GM11168 (cell line): ENCODE measurements around the gene RGP1.

ENCODE experiments used
- in situ Hi-C: fragments of 300-500 bp; cut with MboI; formaldehyde crosslinking; loops from one replicate; pipeline ENCODE4 v1.12.0; 2022; ENCODE audit warnings: low sequenced_read_pairs; ENCODE audit not compliant: unreplicated experiment

The RGP1 gene

GRCh38 chr9:35748858-35749514 lies at the start of gene RGP1, which contains the start of gene GBA2:
Gene RGP1, plus strand, starts transcription at chr9:35749287. Its CDS starts 469 bp downstream, at chr9:35749756.
Gene GBA2, minus strand, starts transcription at chr9:35749228. Its CDS starts 524 bp downstream, at chr9:35748704.
- in situ Hi-C loops: loop anchor here (25.0 kb wide), 1 partner anchor 687 kb away; the partner anchor contains the start of gene VCP

GRCh38 chr9:35700031-35700430 lies 49.1 kb upstream of the RGP1 start:
- in situ Hi-C loops: no loop called here

GRCh38 chr9:35700942-35701341 lies 48.1 kb upstream of the RGP1 start:
- in situ Hi-C loops: no loop called here

DNA sequence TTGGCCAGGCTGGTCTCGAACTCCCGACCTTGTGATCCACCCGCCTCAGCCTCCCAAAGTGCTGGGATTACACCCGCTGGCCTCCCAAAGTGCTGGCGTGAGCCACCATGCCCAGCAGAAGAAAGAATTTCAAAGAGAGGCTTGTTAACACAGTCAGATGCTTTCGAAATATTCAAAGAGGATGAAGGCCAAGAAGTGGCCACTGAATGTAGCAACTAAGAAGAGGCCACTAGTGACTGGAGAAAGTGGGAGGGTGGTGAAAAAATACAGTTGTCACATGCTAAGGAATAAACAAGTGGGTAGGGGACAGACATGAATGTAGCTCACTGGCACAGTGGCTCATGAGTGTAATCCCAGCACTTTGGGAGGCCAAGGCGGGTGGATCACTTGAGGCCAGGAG lies 46.4 kb upstream of the RGP1 start:
- in situ Hi-C loops: no loop called here

DNA sequence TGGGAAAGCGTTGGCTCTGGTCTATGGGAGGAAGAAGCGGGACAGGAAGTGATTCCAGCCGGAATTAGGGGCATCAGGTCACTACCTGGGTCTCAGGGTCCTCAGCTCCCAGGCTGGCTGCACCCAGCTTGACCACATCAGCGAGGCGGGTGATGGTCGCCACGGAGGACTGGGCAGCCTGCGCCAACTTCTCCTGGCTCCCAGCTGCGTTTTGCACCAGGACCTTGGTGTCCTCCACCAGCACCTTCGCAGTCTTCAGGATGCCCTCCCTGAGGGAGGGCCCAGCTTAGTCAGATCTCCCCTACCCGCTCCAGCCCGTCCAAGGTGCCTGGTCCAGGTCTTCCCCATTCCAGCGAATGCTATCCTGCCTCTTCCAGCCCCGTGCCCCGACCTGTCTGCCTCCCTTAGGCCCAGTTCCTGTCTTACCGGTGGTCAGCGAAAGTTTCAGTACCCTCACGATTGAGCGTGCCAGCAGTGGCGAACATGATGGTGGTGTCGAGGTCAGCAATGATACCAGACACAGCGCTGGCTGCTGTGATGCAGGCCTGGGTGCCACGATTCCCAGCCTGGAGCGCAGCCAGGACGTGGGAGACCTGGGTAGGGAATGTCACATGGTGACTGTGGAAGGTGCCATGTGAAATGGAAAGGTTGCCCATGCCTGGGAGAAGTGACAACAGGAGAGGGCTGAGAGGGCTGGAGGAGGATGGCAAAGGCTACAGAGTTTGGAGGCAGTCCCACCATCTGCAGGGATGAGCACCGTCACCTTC lies 45.0 kb upstream of the RGP1 start:
- in situ Hi-C loops: no loop called here

GRCh38 chr9:35705372-35705771 lies 43.7 kb upstream of the RGP1 start:
- in situ Hi-C loops: no loop called here

- in situ Hi-C loops: no loop called here
Observed at GRCh38 chr9:35705836-35706430, 43.2 kb upstream of the RGP1 start.

- in situ Hi-C loops: no loop called here
Observed at GRCh38 chr9:35706951-35707350, 42.1 kb upstream of the RGP1 start.

GRCh38 chr9:35708146-35708545 lies 40.9 kb upstream of the RGP1 start:
- in situ Hi-C loops: no loop called here

DNA sequence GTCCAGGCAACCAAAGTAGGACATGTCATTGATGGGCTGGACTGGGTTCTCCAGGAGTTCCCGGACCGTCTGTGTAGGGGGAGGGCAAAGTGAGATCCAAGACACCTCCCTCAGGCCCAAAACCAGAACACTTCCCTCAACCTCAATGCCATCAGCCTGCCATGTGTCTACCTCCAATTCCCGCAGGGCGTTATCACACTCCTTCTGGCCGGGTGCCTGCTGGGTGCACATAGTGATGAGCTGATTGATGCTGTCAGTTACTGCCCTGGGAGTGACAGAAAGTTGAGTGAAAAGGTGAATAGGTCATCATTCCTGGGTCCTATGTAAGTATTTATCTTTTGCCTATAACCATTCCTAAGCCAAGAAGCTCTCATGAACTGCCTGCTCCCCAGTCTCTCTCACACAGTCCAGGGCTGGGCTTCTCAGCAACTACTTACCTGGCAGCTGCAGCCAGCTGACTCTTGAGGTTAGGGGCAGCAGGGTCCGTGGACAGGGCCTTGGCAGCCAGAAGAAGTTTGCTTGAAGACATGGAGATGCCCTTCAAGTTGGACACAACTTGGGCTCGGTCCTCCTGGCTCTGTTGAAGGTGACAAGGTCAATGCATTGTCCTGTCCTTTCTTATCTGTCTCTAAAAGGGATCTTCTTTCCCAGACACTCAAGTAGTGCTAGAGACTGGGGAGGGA lies 38.1 kb upstream of the RGP1 start:
- in situ Hi-C loops: no loop called here

DNA sequence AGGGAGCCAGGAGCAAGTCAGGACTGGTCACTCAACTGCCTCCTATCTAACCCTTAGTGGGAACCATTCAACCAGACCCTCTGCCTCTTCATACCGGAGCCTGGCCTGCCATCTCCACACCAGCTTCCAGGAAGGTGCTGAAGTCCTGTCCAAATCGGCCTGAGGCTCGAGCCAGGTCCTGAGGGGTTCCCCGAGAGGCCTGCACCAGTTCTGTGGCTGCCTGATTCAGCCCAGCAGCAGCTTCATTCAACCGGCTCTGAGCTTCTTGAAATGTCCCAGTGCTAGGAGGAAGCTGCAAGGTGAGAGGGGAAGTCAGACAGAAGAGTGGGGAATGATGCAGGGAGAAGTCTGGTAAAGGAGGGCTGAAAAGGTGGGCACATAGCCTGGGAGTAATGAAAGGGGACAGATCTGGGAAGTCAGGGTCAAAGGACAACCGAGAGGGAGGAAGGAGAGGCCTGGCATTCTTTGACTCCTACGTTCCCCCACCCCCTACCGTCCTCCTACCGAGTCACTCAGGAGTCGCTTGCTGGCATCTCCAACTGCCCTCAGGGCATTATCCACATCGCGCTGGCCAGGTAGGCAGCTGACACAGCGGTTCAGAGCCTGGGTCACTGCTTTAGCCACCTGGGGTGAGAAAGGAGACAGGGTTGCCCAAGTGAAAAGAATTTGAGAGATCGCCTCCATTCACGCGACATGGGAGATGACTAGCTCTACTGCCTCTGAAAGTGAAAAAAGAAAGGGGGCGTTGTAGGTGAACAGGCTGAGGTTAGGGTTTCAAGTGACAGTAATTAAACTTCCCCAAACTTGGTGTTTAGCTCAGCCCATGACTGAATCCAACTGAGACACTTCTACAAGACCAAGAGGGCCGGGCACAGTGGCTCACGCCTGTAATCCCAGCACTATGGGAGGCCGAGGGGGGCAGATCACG lies 37.3 kb upstream of the RGP1 start:
- in situ Hi-C loops: no loop called here

DNA sequence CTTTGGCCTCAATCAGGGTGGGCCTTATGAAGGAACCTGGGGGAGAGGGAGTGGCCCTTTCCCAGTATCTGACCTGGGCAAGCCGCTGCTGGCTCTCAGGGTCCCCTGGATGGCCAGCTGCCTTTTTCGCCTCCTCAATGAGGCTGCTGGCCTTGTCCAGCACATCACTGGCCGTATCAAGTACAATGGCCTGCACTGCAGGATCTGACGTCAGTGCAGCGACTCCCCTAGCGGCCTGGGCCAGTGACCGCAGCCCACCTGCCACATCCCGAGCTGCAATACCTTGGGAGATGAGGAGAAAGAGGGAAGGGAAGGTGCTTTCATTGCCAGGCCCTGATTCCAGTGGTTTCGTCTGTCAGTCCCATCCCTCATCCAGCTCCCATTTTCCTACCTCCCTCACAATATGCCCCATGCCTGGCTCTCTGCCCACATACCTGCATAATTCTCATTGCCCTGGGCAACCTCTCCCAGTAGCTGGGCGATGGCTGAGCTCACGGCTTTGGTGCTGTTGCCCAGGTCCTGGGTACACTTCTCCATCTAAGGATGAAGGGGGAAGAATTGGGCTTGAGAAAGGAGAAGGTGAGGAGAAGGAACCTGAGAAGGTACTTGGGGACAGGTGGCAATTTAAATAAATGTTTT lies 36.2 kb upstream of the RGP1 start:
- in situ Hi-C loops: no loop called here

- in situ Hi-C loops: no loop called here
Observed at GRCh38 chr9:35713578-35713977, 35.5 kb upstream of the RGP1 start.

GRCh38 chr9:35714123-35714522 lies 35.0 kb upstream of the RGP1 start:
- in situ Hi-C loops: no loop called here

- in situ Hi-C loops: no loop called here
Observed at GRCh38 chr9:35714579-35715252, 34.4 kb upstream of the RGP1 start.

- in situ Hi-C loops: no loop called here
Observed at GRCh38 chr9:35716230-35716629, 32.9 kb upstream of the RGP1 start.

DNA sequence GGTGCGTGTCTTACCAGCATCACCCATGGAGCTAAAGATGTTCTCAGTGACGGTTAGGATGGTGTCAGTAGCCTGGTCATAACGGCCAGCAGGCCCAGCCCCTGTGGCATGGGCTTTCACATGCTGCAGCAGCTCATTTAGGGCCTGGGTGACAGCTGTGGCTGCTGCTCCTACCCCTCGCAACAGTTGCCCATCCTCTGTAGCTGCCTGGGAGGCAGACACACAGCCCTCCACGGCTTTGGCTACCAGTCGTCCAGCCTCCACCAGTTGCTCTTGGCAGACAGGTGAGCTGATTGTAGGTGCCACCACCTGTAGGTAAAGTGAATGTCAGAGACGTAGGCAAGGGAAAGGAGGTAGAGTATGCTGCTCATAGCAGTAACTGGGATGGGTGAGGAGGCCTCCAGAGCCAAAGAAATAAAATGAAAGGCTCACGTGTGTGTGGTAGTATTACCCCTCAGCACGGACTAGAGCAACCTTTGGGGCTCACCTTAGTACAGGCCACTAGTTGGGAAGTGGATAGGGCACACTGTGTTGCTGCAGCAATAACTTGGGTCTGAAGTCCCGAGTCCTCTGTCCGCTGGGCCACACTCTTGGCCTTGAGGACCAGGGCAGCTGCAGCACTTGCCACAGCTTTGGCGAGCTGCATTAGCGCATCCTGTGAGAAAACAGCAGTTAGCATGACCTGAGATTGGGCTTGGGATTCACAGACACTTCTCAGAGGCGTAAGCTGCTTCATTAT lies 31.8 kb upstream of the RGP1 start:
- in situ Hi-C loops: no loop called here
